ENCODE results near the gene SESTD1.

SESTD1 gene

GRCh38 chr2:179262077-179262660, 2.5 kb downstream of the SESTD1 start:
- no peak for TF ChIP-seq CTCF (IDR thresholded peaks at IDR 0.05; ENCODE audit: insufficient read depth, low read length, missing control alignments)
- H3K4me3 ChIP-seq (ENCODE audit: low read depth, low read length), result no peak overlapping the region
- POLR2A ChIA-PET, result no interaction called here
- DNase-seq (ENCODE audit: low read depth, low spot score), result no peak
- CTCF ChIA-PET, result no interaction called here

GRCh38 chr2:179261151-179261825, 3.3 kb downstream of the SESTD1 start:
- POLR2A ChIA-PET, result no interaction called here
- DNase-seq (ENCODE audit: low read depth, low spot score), result no peak
- no peak overlapping the region for H3K4me3 ChIP-seq (ENCODE audit: low read depth, low read length)
- CTCF ChIA-PET, result no interaction called here
- TF ChIP-seq CTCF (IDR thresholded peaks at IDR 0.05; ENCODE audit: insufficient read depth, low read length, missing control alignments), result no peak

- TF ChIP-seq CTCF (IDR thresholded peaks at IDR 0.05; ENCODE audit: insufficient read depth, low read length, missing control alignments), result no peak
- H3K4me3 ChIP-seq (ENCODE audit: low read depth, low read length), result no peak overlapping the region
- ChIA-PET CTCF (interaction anchor here (0.8 kb wide), 1 partner anchor 12 kb away, joined by 3 read pairs; no protein-coding TSS in a partner anchor), POLR2A (no interaction called here)
- DNase-seq (ENCODE audit: low read depth, low spot score), result no peak
Observed at GRCh38 chr2:179260224-179260623, 4.4 kb downstream of the SESTD1 start.

- POLR2A ChIA-PET, result no interaction called here
Observed at GRCh38 chr2:179255129-179255528, 9.5 kb downstream of the SESTD1 start.

DNA sequence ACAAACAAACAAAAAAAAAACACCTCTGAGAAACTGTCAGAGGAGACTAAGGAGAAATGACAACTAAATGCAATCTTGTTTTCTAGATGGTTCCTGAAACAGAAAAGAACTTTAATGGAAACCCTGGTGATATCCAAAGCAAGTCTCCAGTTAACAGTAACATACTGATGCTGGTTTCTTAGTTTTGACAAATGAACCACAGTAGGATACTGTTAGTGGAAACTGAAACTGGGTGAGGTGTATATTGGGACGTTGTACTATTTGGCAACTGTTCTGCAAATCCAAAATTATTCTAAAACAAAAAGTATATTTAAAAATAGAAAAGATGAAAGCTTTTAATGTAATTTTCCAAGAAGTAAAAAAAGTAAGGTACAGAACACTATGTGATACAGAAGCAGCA, 11.4 kb downstream of the SESTD1 start:
- POLR2A ChIA-PET, result no interaction called here
- no peak for DNase-seq (ENCODE audit: low read depth, low spot score)
- no peak for TF ChIP-seq CTCF (IDR thresholded peaks at IDR 0.05; ENCODE audit: insufficient read depth, low read length, missing control alignments)
- H3K4me3 ChIP-seq (ENCODE audit: low read depth, low read length), result no peak overlapping the region
- CTCF ChIA-PET, result interaction anchor here (1.3 kb wide), 1 partner anchor 169 kb away, joined by 3 read pairs; no protein-coding TSS in a partner anchor

More at GRCh38 chr2:179255129-179255528, 9.5 kb downstream of the SESTD1 start:
- DNase-seq (ENCODE audit: low read depth, low spot score), result no peak
- CTCF ChIA-PET, result interaction anchor here (1.7 kb wide), 1 partner anchor 36 kb away, joined by 9 read pairs; no protein-coding TSS in a partner anchor
- H3K4me3 ChIP-seq (ENCODE audit: low read depth, low read length), result no peak overlapping the region
- TF ChIP-seq CTCF (IDR thresholded peaks at IDR 0.05; ENCODE audit: insufficient read depth, low read length, missing control alignments), result no peak

DNA sequence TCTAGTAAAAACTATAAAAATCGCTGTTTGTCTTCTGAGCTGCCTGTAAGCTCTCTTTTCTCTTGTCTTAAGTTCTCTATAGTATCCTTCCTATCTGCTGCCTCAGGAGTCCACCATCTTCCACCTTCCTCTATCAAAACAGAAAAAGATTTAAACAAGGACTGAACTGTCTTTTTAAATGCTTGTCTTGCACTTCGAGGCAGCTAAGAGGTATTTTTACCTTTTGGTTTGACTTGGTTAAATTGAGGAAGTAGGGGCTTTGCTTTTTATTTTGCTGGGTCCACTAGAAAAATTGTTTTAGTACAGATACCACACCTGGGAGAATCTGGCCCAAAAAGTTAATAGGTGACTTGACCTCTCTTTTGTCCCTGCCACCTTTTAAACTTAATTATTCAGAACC, 12.2 kb downstream of the SESTD1 start:
- ChIA-PET CTCF (interaction anchor here (1.3 kb wide), 1 partner anchor 170 kb away, joined by 3 read pairs; no protein-coding TSS in a partner anchor), POLR2A (no interaction called here)
- no peak overlapping the region for H3K4me3 ChIP-seq (ENCODE audit: low read depth, low read length)
- DNase-seq (ENCODE audit: low read depth, low spot score), result no peak
- TF ChIP-seq CTCF (IDR thresholded peaks at IDR 0.05; ENCODE audit: insufficient read depth, low read length, missing control alignments), result no peak
